Activated B cell treated with CpG ODN at 0.5 μM for 24 hours (primary cell): ENCODE measurements around the gene EXT2. TPM values are rescaled to one million over a fixed set of nuclear protein-coding genes. Genes with fewer than 3 reads are reported as not detected.

Experiments
- ATAC-seq: fragments of 200-7000 bp; cut with Tn5 transposase; one replicate; pipeline ENCODE4 v1.10.0; 2021; ENCODE audit warnings: low read depth, mild to moderate bottlenecking, moderate library complexity
- CTCF ChIA-PET: fragments of 350-600 bp; sonication (Branson Sonifier 250); formaldehyde crosslinking; loops from one replicate; lab custom pipeline; 2021; ENCODE audit warnings: antibody characterized with exemption; lab: Charles Lee
- POLR2A ChIA-PET: fragments of 350-600 bp; sonication (Branson Sonifier 250); formaldehyde crosslinking; loops from one replicate; lab custom pipeline; 2021; ENCODE audit warnings: antibody characterized with exemption; lab: Charles Lee
- DNase-seq: peaks from one replicate; pipeline ENCODE4 v3.0.0; 2022
- H3K27ac Mint-ChIP-seq: one replicate; pipeline ENCODE4 v1.8.0; 2020; ENCODE audit warnings: mixed read lengths
- H3K27me3 Mint-ChIP-seq: one replicate; pipeline ENCODE4 v1.8.0; 2021; ENCODE audit warnings: mixed read lengths
- H3K36me3 Mint-ChIP-seq: one replicate; pipeline ENCODE4 v1.8.0; 2021; ENCODE audit warnings: low read depth, mixed read lengths
- H3K4me1 Mint-ChIP-seq: one replicate; pipeline ENCODE4 v1.8.0; 2021; ENCODE audit warnings: mixed read lengths
- H3K4me3 Mint-ChIP-seq: one replicate; pipeline ENCODE4 v1.8.0; 2020; ENCODE audit warnings: mild to moderate bottlenecking, mixed read lengths
- H3K9me3 Mint-ChIP-seq: one replicate; pipeline ENCODE4 v1.8.0; 2020; ENCODE audit warnings: mixed read lengths
- CTCF ChIP-seq: fragments of 200-600 bp; IDR thresholded peaks from one replicate; pipeline ENCODE4 v1.8.0; 2022; ENCODE audit warnings: antibody characterized with exemption, mild to moderate bottlenecking
- intact Hi-C: fragments of 100-400 bp; cut with micrococcal nuclease; formaldehyde crosslinking; loops from one replicate; pipeline ENCODE4 v1.15.1; 2024
- total RNA-seq: library from RNA; stranded (reverse); gene quantifications from 2 replicates; pipeline ENCODE4 v1.2.3, GENCODE V29; 2022

Gene EXT2
- total RNA-seq, 1 donor from 2014 or later: 22.1 TPM

- DNase-seq (no peak), ATAC-seq (no peak)
- intact Hi-C loops: no loop called here
- Mint-ChIP-seq H3K9me3 (no peaks in the 10 kb centered on the region), H3K4me1 (no peaks in the 10 kb centered on the region), H3K27ac (no peak overlapping the region), H3K4me3 (no peak overlapping the region), H3K36me3 (no peaks in the 10 kb centered on the region), H3K27me3 (peaks cover 2% of the 10 kb centered on the region)
- POLR2A ChIA-PET: no interaction called here
- CTCF ChIA-PET: no interaction called here
- no peak for TF ChIP-seq CTCF
Measured at GRCh38 chr11:44263738-44264437, 168.4 kb downstream of the EXT2 start.

- Mint-ChIP-seq H3K27ac (no peak overlapping the region), H3K4me1 (no peaks in the 10 kb centered on the region), H3K36me3 (no peaks in the 10 kb centered on the region), H3K4me3 (no peak overlapping the region), H3K27me3 (peaks cover 2% of the 10 kb centered on the region), H3K9me3 (no peaks in the 10 kb centered on the region)
- no peak for TF ChIP-seq CTCF
- POLR2A ChIA-PET: no interaction called here
- DNase-seq: no peak
- CTCF ChIA-PET: no interaction called here
- ATAC-seq: no peak
- intact Hi-C loops: no loop called here
Measured at GRCh38 chr11:44264438-44264749, 168.9 kb downstream of the EXT2 start.

GRCh38 chr11:44264761-44265160 lies 169.3 kb downstream of the EXT2 start:
- POLR2A ChIA-PET: no interaction called here
- TF ChIP-seq CTCF: no peak
- H3K4me1 Mint-ChIP-seq: no peaks in the 10 kb centered on the region
- no peaks in the 10 kb centered on the region for H3K36me3 Mint-ChIP-seq
- CTCF ChIA-PET: no interaction called here
- H3K9me3 Mint-ChIP-seq: no peaks in the 10 kb centered on the region
- H3K27ac Mint-ChIP-seq: no peak overlapping the region
- peaks cover 2% of the 10 kb centered on the region for H3K27me3 Mint-ChIP-seq
- ATAC-seq (no peak), DNase-seq (no peak)
- H3K4me3 Mint-ChIP-seq: no peak overlapping the region
- intact Hi-C loops: no loop called here

GRCh38 chr11:44266056-44266780 lies 170.7 kb downstream of the EXT2 start:
- Mint-ChIP-seq H3K27me3 (peaks cover 2% of the 10 kb centered on the region), H3K4me3 (no peak overlapping the region), H3K4me1 (no peaks in the 10 kb centered on the region), H3K36me3 (no peaks in the 10 kb centered on the region), H3K27ac (no peak overlapping the region), H3K9me3 (no peaks in the 10 kb centered on the region)
- intact Hi-C loops: no loop called here
- ATAC-seq (no peak), DNase-seq (no peak)
- TF ChIP-seq CTCF: no peak
- ChIA-PET POLR2A (no interaction called here), CTCF (no interaction called here)

- H3K27ac Mint-ChIP-seq: no peak overlapping the region
- no peak for TF ChIP-seq CTCF
- H3K4me3 Mint-ChIP-seq: no peak overlapping the region
- ChIA-PET POLR2A (no interaction called here), CTCF (interaction anchor here (1.7 kb wide), 1 partner anchor 18 kb away, joined by 4 read pairs; no protein-coding TSS in a partner anchor)
- no peaks in the 10 kb centered on the region for H3K36me3 Mint-ChIP-seq
- intact Hi-C loops: no loop called here
- ATAC-seq (no peak), DNase-seq (no peak)
- no peaks in the 10 kb centered on the region for H3K4me1 Mint-ChIP-seq
- H3K27me3 Mint-ChIP-seq: peaks cover 2% of the 10 kb centered on the region
- H3K9me3 Mint-ChIP-seq: no peaks in the 10 kb centered on the region
Measured at GRCh38 chr11:44267006-44267749, 171.7 kb downstream of the EXT2 start.
